Smooth muscle cell of the brain vasculature (primary cell): ENCODE results near the gene SYCE1L.
A peak's percentile ranks its signal among the peaks of the same experiment; 100 is the strongest.
"Not testable (repeated sequence)": the region's sequence is repeated elsewhere in the genome, so short reads cannot be mapped to it uniquely, and the experiment has no call there.

Experiments used
- DNase-seq: peaks from one replicate; pipeline ENCODE4 v3.0.0-alpha.2; 2012; ENCODE audit warnings: low read depth, low spot score

Gene SYCE1L

GRCh38 chr16:77199211-77199610 lies at the start of gene SYCE1L:
TSS of gene SYCE1L (plus strand) at chr16:77199408. CDS start at chr16:77199452, 44 bp downstream.
- no peak for DNase-seq

GRCh38 chr16:77157346-77158058 lies 41.7 kb upstream of the SYCE1L start:
- DNase-seq = no peak

- DNase-seq = no peak
Observed at GRCh38 chr16:77158293-77158692, 40.9 kb upstream of the SYCE1L start.

- no peak for DNase-seq
Observed at GRCh38 chr16:77165006-77165405, 34.2 kb upstream of the SYCE1L start.

GRCh38 chr16:77165536-77166236 lies 33.5 kb upstream of the SYCE1L start:
- not testable (repeated sequence) for DNase-seq

GRCh38 chr16:77166726-77167125 lies 32.5 kb upstream of the SYCE1L start:
- no peak for DNase-seq

- no peak for DNase-seq
Observed at GRCh38 chr16:77168901-77169300, 30.3 kb upstream of the SYCE1L start.

GRCh38 chr16:77169650-77170236 lies 29.5 kb upstream of the SYCE1L start:
- DNase-seq = no peak

- DNase-seq = no peak
Observed at GRCh38 chr16:77170805-77171204, 28.4 kb upstream of the SYCE1L start.

GRCh38 chr16:77171745-77172635 lies 27.2 kb upstream of the SYCE1L start:
- peak; percentile 37 for DNase-seq

- no peak for DNase-seq
Observed at GRCh38 chr16:77172951-77173350, 26.3 kb upstream of the SYCE1L start.

GRCh38 chr16:77183137-77183536 lies 16.1 kb upstream of the SYCE1L start:
- DNase-seq = no peak

GRCh38 chr16:77186298-77186697 lies 12.9 kb upstream of the SYCE1L start:
- not testable (repeated sequence) for DNase-seq

GRCh38 chr16:77190190-77190477 lies 9.1 kb upstream of the SYCE1L start:
- DNase-seq = no peak

- DNase-seq = peak; percentile 94
Observed at GRCh38 chr16:77190478-77191258, 8.5 kb upstream of the SYCE1L start, which contains the start of gene MON1B. TSS of gene MON1B (plus strand) at chr16:77191190. CDS start at chr16:77191486, 296 bp downstream.

GRCh38 chr16:77191259-77191969 lies 7.8 kb upstream of the SYCE1L start:
- no peak for DNase-seq

GRCh38 chr16:77193377-77193776 lies 5.8 kb upstream of the SYCE1L start:
- no peak for DNase-seq

- DNase-seq = no peak
Observed at GRCh38 chr16:77194295-77195231, 4.6 kb upstream of the SYCE1L start.

GRCh38 chr16:77195411-77195810 lies 3.8 kb upstream of the SYCE1L start:
- DNase-seq = no peak
